ENCODE measurements around the gene FTO. TPM values are rescaled to one million over a fixed set of nuclear protein-coding genes. Genes with fewer than 3 reads are reported as not detected.

Gene FTO
- total RNA-seq, 1 donor from 2014 or later: 106 TPM

DNA sequence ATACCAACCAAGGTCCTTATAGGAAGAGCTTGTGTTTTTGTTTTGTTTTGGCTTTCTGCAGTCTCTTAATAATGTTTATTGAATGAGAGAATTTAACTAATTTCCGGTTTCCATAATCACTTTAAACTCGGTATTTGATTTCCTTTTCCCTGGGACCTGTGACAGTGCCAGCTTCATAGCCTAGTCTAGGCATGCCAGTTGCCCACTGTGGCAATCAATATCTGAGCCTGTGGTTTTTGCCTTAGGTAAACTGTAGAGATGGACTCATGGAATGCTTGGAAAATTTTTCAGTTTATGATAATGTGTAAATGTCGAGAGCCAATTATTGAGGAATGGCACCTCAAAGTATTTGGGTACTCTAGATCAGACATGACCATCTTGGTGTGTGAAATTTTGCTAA is 78.2 kb downstream of the FTO start:
- TF ChIP-seq, protein P1, sequence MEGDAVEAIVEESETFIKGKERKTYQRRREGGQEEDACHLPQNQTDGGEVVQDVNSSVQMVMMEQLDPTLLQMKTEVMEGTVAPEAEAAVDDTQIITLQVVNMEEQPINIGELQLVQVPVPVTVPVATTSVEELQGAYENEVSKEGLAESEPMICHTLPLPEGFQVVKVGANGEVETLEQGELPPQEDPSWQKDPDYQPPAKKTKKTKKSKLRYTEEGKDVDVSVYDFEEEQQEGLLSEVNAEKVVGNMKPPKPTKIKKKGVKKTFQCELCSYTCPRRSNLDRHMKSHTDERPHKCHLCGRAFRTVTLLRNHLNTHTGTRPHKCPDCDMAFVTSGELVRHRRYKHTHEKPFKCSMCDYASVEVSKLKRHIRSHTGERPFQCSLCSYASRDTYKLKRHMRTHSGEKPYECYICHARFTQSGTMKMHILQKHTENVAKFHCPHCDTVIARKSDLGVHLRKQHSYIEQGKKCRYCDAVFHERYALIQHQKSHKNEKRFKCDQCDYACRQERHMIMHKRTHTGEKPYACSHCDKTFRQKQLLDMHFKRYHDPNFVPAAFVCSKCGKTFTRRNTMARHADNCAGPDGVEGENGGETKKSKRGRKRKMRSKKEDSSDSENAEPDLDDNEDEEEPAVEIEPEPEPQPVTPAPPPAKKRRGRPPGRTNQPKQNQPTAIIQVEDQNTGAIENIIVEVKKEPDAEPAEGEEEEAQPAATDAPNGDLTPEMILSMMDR (IDR thresholded peaks at IDR 0.05; ENCODE audit: partially characterized antibody, unreplicated experiment): no peak
- Mint-ChIP-seq H3K36me3 (ENCODE audit: unreplicated experiment) (no peaks in the 10 kb centered on the region), H3K9me3 (ENCODE audit: unreplicated experiment) (peaks cover 2% of the 10 kb centered on the region), H3K27ac (ENCODE audit: unreplicated experiment) (no peak overlapping the region), H3K4me1 (ENCODE audit: low read depth, unreplicated experiment) (no peaks in the 10 kb centered on the region), H3K27me3 (ENCODE audit: unreplicated experiment) (no peaks in the 10 kb centered on the region), H3K4me3 (ENCODE audit: unreplicated experiment) (no peak overlapping the region)
- no peak for DNase-seq

DNA sequence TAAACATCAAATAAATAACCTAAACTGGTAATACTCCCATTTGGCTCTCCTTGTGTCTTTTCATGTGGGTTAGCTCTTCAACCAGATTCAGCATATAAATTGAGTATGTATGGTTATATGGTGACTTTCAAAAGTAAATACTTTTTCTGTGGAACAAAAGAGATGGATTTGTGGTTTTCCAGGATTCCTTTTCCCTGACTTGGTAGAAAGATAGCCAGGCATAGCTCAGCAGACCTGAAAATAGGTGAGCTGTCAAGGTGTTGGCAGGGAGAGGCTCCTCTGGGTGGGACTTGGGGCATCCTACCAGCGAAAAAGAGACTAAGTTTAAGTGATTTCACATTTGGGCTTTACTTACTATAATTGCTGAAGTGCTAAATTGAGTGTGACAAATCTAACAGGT is 80.3 kb downstream of the FTO start:
- Mint-ChIP-seq H3K9me3 (ENCODE audit: unreplicated experiment) (peaks cover 2% of the 10 kb centered on the region), H3K4me1 (ENCODE audit: low read depth, unreplicated experiment) (no peaks in the 10 kb centered on the region), H3K36me3 (ENCODE audit: unreplicated experiment) (no peaks in the 10 kb centered on the region), H3K4me3 (ENCODE audit: unreplicated experiment) (no peak overlapping the region), H3K27ac (ENCODE audit: unreplicated experiment) (no peak overlapping the region), H3K27me3 (ENCODE audit: unreplicated experiment) (no peaks in the 10 kb centered on the region)
- TF ChIP-seq, protein P1 (IDR thresholded peaks at IDR 0.05; ENCODE audit: partially characterized antibody, unreplicated experiment): no peak
- DNase-seq: no peak

DNA sequence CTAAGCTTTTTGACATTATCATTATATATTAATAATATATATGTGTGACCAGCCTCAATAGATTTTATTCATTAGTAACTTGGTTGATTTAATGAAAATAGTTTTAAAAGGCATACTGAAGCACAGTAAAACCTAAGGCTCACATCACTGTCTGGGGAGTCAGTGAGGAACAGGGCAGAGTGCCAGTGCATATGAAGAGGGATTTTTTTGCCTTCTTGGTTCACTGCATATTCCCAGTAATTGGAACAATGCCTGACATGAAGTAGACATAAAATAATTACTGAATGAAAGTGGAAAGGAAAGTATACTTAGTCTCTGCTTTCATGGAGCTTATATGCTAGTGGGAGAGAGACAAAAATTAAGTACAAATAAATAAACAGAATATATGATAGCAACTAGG is 81.1 kb downstream of the FTO start:
- DNase-seq: no peak
- H3K27ac Mint-ChIP-seq (ENCODE audit: unreplicated experiment): no peak overlapping the region
- no peaks in the 10 kb centered on the region for H3K27me3 Mint-ChIP-seq (ENCODE audit: unreplicated experiment)
- no peak overlapping the region for H3K4me3 Mint-ChIP-seq (ENCODE audit: unreplicated experiment)
- H3K9me3 Mint-ChIP-seq (ENCODE audit: unreplicated experiment): peaks cover 2% of the 10 kb centered on the region
- TF ChIP-seq, protein P1 (IDR thresholded peaks at IDR 0.05; ENCODE audit: partially characterized antibody, unreplicated experiment): no peak
- no peaks in the 10 kb centered on the region for H3K36me3 Mint-ChIP-seq (ENCODE audit: unreplicated experiment)
- no peaks in the 10 kb centered on the region for H3K4me1 Mint-ChIP-seq (ENCODE audit: low read depth, unreplicated experiment)

DNA sequence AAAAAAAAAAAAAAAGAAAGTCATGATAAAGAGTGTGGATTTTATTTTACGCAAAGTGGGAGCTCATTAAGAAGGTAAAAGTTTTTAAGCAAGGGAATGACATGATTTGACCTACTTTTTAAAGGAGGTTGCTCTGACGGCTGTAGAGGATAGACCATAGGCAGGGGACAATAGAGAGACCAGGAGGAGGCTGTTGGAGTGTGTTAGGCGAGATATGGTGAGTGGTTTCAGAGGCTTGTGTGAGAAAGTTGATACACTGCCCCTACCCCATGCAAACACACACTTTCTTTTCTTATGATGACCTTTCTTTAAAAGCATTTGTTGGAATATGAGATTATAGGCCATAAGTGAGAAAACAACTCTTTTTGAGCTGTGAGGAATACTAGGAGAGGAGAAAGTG is 82.0 kb downstream of the FTO start:
- H3K9me3 Mint-ChIP-seq (ENCODE audit: unreplicated experiment): peaks cover 2% of the 10 kb centered on the region
- no peaks in the 10 kb centered on the region for H3K4me1 Mint-ChIP-seq (ENCODE audit: low read depth, unreplicated experiment)
- no peaks in the 10 kb centered on the region for H3K36me3 Mint-ChIP-seq (ENCODE audit: unreplicated experiment)
- H3K27me3 Mint-ChIP-seq (ENCODE audit: unreplicated experiment): no peaks in the 10 kb centered on the region
- H3K27ac Mint-ChIP-seq (ENCODE audit: unreplicated experiment): no peak overlapping the region
- TF ChIP-seq, protein P1 (IDR thresholded peaks at IDR 0.05; ENCODE audit: partially characterized antibody, unreplicated experiment): no peak
- H3K4me3 Mint-ChIP-seq (ENCODE audit: unreplicated experiment): no peak overlapping the region
- DNase-seq: no peak

DNA sequence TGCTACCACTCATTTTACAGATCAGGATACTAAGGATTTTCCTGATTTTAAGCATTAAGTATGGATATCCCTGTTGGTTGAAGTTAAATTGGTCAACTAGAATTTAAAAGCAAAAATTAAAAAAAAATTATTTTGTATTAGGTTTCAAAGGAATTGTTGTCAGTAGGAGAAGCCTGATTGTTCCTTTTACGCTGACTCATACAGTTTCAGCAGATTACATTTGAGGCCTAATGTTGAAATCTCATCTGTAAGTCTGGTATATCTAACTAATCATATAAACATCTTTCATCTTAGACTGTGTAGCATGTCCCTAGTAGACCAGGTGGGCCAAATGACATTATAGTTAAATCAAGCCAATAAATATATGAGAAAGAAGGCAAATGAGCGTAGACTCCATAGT is 83.5 kb downstream of the FTO start:
- Mint-ChIP-seq H3K4me3 (ENCODE audit: unreplicated experiment) (no peak overlapping the region), H3K27me3 (ENCODE audit: unreplicated experiment) (no peaks in the 10 kb centered on the region), H3K9me3 (ENCODE audit: unreplicated experiment) (peaks cover 2% of the 10 kb centered on the region), H3K4me1 (ENCODE audit: low read depth, unreplicated experiment) (no peaks in the 10 kb centered on the region), H3K27ac (ENCODE audit: unreplicated experiment) (no peak overlapping the region), H3K36me3 (ENCODE audit: unreplicated experiment) (no peaks in the 10 kb centered on the region)
- TF ChIP-seq, protein P1 (IDR thresholded peaks at IDR 0.05; ENCODE audit: partially characterized antibody, unreplicated experiment): no peak
- no peak for DNase-seq
